Mucosa of descending colon (tissue), 3 donors: ENCODE measurements around the gene HBEGF. TPM values are rescaled to one million over a fixed set of nuclear protein-coding genes. Genes with fewer than 3 reads are reported as not detected.

ENCODE experiments used
- ATAC-seq: fragments of 200-7000 bp; cut with Tn5 transposase; one replicate; pipeline ENCODE4 v1.9.1; 2020; ENCODE audit warnings: mild to moderate bottlenecking, moderate library complexity
- DNase-seq, 3 donors: peaks; one replicate each; pipeline ENCODE4 v3.0.0-alpha.2; 2020
- H3K36me3 ChIP-seq: fragments of 200-600 bp; one replicate; pipeline ENCODE4 v1.8.0; 2021; ENCODE audit warnings: low read depth, mild to moderate bottlenecking
- H3K4me1 ChIP-seq: fragments of 200-600 bp; one replicate; pipeline ENCODE4 v1.8.0; 2021; ENCODE audit warnings: low read depth, mild to moderate bottlenecking
- H3K4me3 ChIP-seq: fragments of 200-600 bp; one replicate; pipeline ENCODE4 v1.8.0; 2021; ENCODE audit warnings: mild to moderate bottlenecking
- H3K9me3 ChIP-seq: fragments of 200-600 bp; one replicate; pipeline ENCODE4 v1.8.0; 2021; ENCODE audit warnings: mild to moderate bottlenecking
- intact Hi-C, 2 donors: fragments of 100-400 bp; cut with DNase I in 1 of 2; cut with micrococcal nuclease in 1 of 2; formaldehyde crosslinking; loops; one replicate each; pipeline versions ENCODE4 v1.11.0 to v1.11.1; 2022; cut with DNase I, micrococcal nuclease
- total RNA-seq, 3 donors: library from RNA; stranded (reverse); fragmentation: NEBNext Ultra II Directional in 2 of 3; extraction: Animal tissue kit (Norgen Biotek cat#: 25700) in 2 of 3; gene quantifications; one replicate each; pipeline versions ENCODE4 v1.2.1 to v1.2.4, GENCODE V29; 2021 to 2023
- TF ChIP-seq, protein P1 (sequence below): fragments of 200-600 bp; IDR thresholded peaks from one replicate; pipeline ENCODE4 v1.8.0; 2022; ENCODE audit warnings: antibody characterized with exemption, mild to moderate bottlenecking
- donor health status: DM: no; HTN: no; CAD: no; lungs with moderate emphysema.
- donor health status: DM: no; HTN: no; CAD: no.
- donor health status: DM: no; HTN: yes; CAD: no.

Gene HBEGF
- total RNA-seq, 3 donors from 2014 or later, result 8.8 to 15.7 (median 13.1) TPM

DNA sequence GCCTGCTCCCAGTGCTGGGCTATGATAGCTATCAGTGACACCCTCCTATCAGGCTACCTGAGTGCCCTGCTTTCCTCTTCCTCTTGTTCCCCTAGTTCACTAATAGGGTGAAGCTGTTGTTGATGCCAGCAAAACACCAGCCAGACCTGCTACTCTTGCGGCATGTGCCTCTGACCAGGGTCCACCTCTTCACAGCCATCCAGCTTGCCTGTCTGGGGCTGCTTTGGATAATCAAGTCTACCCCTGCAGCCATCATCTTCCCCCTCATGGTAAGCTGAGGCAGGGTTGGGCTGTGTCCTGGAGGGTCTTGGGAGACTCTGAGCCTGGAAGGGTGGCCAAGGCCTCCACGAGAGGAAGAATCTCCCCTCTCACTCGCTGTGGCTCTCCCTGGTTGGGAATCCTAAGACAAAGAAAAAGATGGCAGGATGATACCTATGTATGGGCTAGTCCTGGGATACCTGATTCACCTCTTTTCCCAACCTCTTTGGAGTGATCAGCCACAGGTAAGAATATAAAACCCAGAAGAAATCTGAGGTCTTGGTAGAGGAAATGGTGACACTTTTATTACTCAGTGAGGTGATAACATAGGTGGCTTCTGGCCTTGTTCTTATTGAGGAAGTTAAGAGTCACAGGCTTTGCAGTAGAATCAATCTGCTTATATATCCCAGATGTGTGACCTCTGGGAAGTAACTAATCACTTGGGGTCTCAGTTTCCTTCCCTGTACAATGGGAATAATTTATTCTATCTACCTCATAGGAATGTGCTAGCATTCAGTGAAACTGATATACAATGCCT, 25.2 kb upstream of the HBEGF start:
- TF ChIP-seq, protein P1, sequence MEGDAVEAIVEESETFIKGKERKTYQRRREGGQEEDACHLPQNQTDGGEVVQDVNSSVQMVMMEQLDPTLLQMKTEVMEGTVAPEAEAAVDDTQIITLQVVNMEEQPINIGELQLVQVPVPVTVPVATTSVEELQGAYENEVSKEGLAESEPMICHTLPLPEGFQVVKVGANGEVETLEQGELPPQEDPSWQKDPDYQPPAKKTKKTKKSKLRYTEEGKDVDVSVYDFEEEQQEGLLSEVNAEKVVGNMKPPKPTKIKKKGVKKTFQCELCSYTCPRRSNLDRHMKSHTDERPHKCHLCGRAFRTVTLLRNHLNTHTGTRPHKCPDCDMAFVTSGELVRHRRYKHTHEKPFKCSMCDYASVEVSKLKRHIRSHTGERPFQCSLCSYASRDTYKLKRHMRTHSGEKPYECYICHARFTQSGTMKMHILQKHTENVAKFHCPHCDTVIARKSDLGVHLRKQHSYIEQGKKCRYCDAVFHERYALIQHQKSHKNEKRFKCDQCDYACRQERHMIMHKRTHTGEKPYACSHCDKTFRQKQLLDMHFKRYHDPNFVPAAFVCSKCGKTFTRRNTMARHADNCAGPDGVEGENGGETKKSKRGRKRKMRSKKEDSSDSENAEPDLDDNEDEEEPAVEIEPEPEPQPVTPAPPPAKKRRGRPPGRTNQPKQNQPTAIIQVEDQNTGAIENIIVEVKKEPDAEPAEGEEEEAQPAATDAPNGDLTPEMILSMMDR, result no peak
- Histone ChIP-seq H3K36me3 (no peaks in the 10 kb centered on the region), H3K9me3 (no peaks in the 10 kb centered on the region), H3K4me1 (peaks cover 11% of the 10 kb centered on the region), H3K4me3 (no peak overlapping the region)
- peak; percentile 79 for ATAC-seq
- DNase-seq, result no peak
- intact Hi-C loops, result no loop called here

DNA sequence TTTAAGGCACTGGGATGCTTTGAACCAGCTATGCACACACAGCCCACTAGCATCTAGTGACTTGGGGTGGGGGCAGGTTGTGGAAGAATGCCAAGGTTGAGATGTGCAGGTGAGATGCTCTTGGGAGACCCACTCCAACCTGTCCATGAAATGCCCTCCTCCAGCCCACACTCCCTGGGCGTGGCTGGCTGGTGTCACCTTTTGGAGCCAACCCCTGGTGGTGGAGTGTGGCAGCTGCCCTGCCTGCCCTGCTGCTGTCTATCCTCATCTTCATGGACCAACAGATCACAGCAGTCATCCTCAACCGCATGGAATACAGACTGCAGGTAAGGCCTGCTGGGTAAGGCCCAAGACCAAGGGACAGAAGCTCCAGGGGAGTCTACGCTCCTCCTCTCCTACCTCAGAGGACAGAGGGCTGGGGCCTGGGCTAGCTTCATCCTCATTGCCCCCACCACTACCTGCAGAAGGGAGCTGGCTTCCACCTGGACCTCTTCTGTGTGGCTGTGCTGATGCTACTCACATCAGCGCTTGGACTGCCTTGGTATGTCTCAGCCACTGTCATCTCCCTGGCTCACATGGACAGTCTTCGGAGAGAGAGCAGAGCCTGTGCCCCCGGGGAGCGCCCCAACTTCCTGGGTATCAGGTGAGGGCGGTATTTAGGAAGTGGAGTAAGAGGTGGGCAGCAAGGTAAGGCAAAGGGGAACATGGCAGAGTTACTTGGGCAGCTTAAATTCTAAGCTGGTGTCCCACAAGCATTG, 21.0 kb upstream of the HBEGF start:
- no peak for DNase-seq
- H3K36me3 ChIP-seq, result no peaks in the 10 kb centered on the region
- ATAC-seq, result no peak
- TF ChIP-seq, protein P1, result no peak
- intact Hi-C loops, result loop anchor here in 1 of 2 donors (10.0 kb wide), 2 partner anchors 177 to 347 kb away; partner anchors contain the start of gene EIF4EBP3
- no peaks in the 10 kb centered on the region for H3K9me3 ChIP-seq
- no peak overlapping the region for H3K4me3 ChIP-seq
- H3K4me1 ChIP-seq, result peaks cover 18% of the 10 kb centered on the region

DNA sequence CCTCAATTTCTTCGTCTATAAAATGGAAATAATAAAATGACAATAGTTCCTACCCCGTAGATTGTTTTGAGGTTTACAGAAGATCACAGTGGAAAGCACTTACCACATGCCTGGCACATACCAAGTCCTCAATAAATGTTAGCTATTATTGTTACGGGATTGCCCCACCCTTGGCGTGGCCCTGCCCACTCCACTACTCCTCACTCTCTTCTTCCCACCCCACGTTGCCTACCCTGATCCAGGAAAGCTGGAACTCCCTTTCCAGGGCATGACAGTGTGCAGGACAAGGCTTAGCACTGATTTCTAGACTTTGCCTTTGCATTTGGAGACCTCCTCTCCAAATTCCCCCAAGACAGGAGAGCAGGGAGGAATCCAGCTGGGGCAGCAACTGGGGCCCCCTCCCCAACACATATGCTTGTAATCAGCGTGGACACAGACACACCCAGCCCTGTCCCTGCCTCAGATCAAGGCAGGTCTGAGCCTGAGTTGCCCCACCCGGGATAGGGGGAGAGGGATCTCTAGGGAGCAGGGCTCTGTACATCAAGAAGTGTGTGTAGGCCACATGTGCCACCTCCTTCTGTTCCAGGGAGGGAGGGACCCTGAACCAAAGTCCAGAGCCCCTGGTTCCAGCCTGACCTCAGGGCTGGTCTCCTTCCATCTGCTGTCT, 20.3 kb upstream of the HBEGF start:
- Histone ChIP-seq H3K4me3 (no peak overlapping the region), H3K9me3 (no peaks in the 10 kb centered on the region), H3K4me1 (peaks cover 18% of the 10 kb centered on the region), H3K36me3 (no peaks in the 10 kb centered on the region)
- intact Hi-C loops, result loop anchor here in 1 of 2 donors (10.0 kb wide), 2 partner anchors 178 to 348 kb away; partner anchors contain the start of gene EIF4EBP3
- peak; percentile 37 for ATAC-seq
- no peak for DNase-seq
- TF ChIP-seq, protein P1, result no peak

DNA sequence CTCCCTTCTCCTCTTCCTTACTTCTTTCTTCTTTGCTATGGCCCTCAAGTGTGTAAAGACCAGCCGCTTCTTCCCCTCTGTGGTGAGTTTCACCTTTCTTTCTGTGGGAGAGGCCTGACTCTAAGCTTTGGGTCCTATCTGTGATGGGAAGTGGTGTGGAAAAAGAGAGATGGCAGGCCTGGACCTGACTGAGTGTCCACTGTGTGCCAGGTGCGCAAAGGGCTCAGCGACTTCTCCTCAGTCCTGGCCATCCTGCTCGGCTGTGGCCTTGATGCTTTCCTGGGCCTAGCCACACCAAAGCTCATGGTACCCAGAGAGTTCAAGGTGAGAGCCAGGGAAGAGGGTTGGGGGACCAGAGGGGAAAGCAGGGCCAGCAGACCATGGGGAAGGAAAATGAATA, 19.5 kb upstream of the HBEGF start:
- H3K4me1 ChIP-seq, result peaks cover 18% of the 10 kb centered on the region
- H3K9me3 ChIP-seq, result no peaks in the 10 kb centered on the region
- TF ChIP-seq, protein P1, result no peak
- ATAC-seq, result no peak
- intact Hi-C loops, result loop anchor here in 1 of 2 donors (10.0 kb wide), 2 partner anchors 179 to 349 kb away; partner anchors contain the start of gene EIF4EBP3
- no peak overlapping the region for H3K4me3 ChIP-seq
- no peaks in the 10 kb centered on the region for H3K36me3 ChIP-seq
- no peak for DNase-seq

DNA sequence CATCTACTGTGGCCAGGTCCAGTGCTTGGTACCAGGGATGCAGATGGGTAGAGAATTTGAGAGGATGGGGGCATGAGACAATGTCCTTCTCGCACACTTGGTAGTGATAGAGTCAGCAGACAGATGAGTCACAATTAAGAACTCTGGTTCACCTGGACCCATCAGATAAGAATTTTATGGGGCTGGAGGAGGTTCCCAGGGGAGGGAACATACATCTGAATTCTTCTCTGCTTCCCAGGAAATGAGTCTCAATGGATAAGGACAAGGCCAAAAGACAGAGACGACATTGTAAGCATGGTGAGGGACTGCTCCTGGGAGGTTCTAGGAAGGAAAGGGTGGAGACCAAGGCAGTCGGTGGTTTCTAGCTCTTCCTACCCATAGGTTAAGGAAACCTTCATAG, 18.9 kb upstream of the HBEGF start:
- Histone ChIP-seq H3K4me3 (no peak overlapping the region), H3K9me3 (no peaks in the 10 kb centered on the region), H3K4me1 (peaks cover 18% of the 10 kb centered on the region), H3K36me3 (no peaks in the 10 kb centered on the region)
- ATAC-seq, result peak; percentile 50
- DNase-seq, result no peak
- intact Hi-C loops, result loop anchor here in 1 of 2 donors (10.0 kb wide), 2 partner anchors 180 to 350 kb away; partner anchors contain the start of gene EIF4EBP3
- TF ChIP-seq, protein P1, result no peak
